Measurements from ENCODE around the gene GTPBP6.
"Not testable (repeated sequence)": the region's sequence is repeated elsewhere in the genome, so short reads cannot be mapped to it uniquely, and the experiment has no call there.

GTPBP6 gene

GRCh38 chrX:261167-261918 is 57.3 kb downstream of the GTPBP6 start:
- DNase-seq, result no peak

GRCh38 chrX:259692-260355 is 58.8 kb downstream of the GTPBP6 start:
- DNase-seq, result no peak

DNA sequence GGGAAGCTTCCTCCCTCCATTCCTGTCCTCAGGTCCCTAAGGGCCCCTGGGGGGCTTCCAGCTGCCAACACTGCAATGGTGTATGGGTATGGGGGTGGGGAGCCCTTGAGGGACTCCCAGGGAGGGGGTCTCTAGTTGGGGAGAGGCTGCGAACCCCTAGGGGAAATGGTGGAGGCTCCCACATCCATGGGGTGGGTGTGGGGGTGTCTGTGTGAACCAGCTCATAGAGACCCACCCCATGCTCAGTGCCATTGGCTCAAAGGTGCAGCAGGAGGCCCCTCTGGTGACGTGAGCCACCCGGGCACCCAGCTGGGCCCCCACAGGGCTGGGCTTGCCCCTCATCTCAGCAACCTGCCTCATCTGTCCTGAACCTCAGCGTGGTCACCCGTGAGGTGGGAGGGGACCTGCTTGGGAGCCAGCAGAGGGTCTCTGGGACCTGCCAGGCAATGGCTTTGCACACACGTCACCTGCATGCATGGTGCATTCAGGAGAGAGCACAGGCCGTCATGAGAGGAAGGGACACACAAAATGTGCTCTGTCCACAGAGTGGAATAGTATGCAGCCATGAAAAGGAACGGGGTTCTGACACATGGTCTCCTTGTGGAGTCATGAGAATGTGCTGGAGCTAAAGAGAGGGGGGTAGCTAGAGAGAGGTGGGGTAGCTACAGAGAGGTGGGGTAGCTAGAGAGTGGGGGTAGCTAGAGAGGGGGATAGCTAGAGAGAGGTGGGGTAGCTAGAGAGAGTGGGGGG is 60.1 kb downstream of the GTPBP6 start:
- DNase-seq, result no peak

DNA sequence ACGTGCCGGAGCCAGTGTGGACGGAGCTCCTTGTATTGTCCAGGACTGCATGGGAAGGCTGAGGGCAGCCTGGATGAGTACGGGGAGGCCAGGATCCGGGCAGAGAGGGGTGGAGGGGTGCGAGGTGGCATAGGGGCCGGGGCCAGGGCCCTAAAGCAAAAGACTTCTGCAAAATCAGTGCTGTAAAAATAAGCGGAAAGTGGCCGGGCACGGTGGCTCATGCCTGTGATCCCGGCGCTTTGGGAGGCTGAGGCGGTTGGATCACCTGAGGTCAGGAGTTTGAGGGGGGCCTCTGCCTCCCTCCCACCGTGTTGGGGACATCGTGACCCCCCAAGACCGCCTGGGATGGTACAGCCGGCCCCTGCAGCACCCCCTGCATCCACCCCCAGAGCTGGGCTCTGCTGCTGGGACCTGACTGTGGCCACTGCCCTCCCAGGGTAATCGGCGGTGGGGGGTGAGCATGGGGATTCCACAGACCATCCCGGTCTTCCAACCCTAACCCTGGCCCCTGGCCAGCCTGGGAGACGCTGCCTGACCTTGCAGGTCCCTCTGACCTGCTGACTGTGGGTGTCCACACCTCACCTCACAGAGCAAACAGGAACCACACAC is 60.8 kb downstream of the GTPBP6 start:
- no peak for DNase-seq

DNA sequence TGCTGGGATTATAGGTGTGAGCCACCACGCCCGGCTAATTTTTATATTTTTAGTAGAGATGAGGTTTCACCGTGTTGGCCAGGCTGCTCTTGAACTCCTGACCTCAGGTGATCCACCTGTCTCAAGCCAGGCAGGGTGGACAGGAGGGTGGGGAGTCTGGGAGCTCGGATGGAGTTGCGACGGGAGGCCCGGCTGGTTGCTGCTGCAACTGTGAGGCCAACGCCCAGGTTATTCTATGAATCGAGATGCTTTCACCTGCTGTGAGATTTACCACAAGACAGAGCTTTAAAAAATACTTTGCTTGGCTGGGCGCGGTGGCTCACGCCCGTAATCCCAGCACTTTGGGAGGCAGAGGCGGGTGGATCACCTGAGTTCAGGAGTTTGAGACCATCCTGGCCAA is 61.5 kb downstream of the GTPBP6 start:
- not testable (repeated sequence) for DNase-seq

DNA sequence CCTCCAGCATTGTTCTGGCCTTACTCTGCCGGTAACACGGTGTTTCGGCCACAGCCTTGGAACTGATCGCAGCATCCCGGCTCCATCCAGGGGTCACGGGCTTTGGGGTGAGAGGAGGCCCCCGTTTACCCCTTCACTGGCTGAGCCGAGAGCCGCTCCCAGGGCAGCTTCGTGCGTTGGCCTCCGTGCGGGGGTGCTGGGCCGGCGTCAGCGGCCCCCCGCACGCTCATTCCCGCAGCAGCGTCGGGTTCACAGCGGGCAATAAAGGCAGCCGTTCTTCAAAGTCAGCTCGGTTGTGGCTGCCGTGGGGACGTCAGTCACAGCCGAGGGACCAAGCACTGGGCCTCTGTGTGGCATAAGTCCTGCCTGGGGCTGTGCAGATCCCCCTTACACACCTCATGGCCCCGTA is 62.7 kb downstream of the GTPBP6 start:
- DNase-seq, result no peak
